NCI-H526 (cell line): ENCODE data around the gene JAZF1.

Experiments
- DNase-seq, 2 experiments: peaks; one replicate each; lab custom pipeline; 2025; lab: John Stamatoyannopoulos, UW

The JAZF1 gene

DNA sequence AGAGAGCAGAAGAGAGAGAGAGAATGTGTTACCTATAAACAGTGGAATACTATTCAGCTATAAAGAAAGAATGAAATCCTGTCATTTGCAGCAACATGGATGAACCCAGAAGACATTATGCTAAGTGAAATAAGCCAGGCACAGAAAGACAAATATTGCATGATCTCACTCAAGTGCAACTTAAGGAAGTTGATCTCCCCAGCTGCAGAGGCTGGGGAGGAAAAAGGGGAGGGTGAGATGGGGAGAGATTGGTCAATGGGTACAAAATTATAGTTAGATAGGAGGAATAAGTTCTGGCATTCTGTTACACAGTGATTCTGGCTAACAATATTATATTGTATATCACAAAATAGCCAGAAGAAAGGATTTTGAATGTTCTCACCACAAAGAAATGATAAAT, 11.2 kb upstream of the JAZF1 start:
- DNase-seq: no peak

DNA sequence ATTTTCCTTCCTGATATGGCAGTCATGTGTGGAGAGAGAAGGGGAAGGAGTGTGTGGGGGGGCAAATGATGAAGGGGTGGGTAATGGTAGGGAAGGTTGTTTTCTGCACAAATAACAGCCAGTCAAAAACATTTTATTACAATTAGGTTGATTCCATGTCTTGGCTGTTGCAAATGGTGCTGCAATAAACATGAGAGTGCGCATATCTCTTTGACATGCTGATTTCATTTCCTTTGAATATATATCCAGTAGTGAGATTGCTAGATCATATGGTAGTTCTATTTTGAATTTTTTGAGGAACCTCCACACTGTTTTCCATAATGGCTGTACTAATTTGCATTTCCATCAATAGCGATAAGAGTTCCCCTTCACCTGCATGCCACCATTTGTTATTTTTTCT, 10.6 kb upstream of the JAZF1 start:
- peak; percentile 86 to 92 for DNase-seq

DNA sequence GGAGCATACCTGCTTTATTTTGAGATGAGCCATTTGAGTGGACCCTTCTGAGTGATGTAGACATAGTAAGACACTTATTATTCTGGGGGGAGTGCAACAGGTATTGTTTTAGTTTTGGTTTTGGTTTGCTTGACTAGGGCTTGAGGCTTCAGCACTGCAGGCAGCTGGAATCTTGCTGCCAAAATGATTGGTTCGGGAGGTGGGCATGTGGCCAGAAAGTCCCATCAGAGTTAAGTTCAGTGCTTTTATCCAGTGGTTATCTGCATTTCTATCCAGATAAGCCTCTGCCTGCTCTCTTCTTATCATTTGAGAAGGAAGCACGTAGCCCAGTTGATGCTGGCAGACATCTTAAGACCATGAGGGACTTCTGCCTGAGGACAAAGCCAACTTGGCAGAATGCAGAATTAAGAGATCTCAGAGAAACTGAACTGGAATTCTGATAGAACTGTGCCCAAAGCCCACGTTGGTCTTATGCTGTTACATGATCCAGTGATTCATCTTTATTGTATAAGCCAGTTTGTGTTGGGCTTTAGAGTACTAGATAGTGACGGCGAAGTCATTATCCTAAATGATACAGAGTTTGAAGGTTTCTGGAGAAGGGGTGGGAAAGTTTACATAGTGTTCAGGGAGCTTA, 9.6 kb upstream of the JAZF1 start:
- DNase-seq: no peak

DNA sequence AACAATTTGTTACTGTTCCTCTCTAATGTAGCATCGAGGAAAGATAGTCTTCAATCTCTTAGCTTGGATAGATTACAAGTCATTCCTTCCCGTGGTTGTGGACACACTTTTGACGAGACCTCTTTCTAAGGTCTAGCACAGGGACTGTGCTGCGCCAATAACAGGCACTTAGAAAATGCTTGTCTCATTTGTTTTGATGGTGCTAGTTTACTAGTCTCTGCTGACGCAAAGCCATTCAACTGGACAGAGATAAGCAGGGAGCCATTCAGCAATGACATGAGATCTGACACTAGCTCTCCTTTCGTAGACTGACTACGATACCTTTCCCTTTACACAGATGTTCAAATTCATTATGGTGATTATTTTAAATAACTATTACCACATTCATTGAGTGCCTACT, 6.4 kb upstream of the JAZF1 start:
- no peak for DNase-seq

DNA sequence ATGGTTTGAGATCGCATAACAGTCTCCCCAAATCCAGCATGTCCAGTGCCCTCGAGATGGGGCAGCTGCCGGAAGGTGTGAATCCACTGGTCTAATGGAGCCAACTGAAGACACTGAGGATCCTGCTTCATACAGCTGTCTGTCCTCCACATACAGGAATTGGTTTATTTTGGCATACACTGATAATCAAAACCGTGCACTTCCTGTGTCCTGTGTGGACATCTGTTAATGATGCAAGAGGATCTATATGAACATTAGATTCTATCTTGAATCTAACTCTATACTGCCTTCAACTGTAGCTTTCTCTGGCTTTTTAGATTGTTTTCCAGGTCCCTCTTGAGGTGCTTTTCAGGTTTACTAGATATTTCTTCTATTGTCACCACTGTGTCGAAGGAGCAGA, 3.0 kb upstream of the JAZF1 start:
- no peak for DNase-seq

DNA sequence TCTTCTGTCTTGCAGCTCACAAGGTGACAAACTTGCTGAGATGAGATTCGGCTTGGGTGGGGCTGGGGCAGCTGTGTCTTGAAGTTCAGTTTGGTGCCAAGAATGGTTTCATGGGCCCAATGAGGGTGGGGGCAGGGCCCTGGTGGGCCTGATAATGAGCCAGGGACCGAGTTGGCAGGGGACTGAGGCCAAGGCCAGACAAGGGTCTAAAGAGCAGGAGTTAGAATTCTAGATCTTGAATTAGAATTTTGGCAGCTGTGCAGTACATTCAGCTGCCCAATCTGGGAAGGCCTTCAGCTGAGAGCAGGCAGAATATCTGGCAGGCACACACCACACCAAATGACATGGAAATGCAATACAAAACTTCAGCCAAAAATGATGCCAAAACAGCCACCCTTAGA, 1.5 kb upstream of the JAZF1 start:
- DNase-seq: no peak

DNA sequence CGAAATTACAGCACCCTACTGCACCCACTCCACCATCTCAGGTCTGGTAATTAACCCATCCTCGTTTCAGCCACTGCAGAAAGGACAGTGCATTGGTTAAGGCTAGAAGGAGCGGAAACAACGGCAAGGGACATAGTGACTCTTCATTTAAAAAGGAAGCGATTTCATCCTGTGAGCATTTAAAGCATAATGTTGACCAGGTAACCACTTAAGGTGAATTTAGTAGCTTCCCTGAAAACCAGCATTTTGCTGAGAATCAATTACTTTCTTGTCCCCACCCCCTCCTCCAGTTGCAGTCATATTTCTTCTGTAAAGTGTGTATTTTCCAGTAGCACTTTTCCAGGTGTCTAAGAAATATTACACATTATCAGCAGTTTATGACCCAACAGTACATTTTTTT, 821 bp upstream of the JAZF1 start:
- DNase-seq: no peak

DNA sequence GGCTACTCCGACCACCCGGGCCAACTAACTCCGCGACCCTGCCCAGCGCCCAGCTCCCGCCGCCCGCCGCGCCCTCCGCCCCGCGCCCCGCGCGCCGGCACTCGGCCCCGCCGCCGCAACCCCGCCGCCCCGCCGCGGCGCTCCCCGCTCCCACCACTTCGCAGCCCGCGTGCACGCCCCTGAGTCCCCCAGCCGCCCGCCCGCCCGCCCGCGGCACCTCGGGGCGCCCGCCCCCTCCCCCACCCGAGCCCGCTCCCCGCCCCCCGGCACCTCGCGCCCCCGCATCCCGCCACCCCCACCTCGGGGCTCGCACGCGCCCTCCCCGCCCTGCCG, 598 bp downstream of the JAZF1 start:
- no peak for DNase-seq

DNA sequence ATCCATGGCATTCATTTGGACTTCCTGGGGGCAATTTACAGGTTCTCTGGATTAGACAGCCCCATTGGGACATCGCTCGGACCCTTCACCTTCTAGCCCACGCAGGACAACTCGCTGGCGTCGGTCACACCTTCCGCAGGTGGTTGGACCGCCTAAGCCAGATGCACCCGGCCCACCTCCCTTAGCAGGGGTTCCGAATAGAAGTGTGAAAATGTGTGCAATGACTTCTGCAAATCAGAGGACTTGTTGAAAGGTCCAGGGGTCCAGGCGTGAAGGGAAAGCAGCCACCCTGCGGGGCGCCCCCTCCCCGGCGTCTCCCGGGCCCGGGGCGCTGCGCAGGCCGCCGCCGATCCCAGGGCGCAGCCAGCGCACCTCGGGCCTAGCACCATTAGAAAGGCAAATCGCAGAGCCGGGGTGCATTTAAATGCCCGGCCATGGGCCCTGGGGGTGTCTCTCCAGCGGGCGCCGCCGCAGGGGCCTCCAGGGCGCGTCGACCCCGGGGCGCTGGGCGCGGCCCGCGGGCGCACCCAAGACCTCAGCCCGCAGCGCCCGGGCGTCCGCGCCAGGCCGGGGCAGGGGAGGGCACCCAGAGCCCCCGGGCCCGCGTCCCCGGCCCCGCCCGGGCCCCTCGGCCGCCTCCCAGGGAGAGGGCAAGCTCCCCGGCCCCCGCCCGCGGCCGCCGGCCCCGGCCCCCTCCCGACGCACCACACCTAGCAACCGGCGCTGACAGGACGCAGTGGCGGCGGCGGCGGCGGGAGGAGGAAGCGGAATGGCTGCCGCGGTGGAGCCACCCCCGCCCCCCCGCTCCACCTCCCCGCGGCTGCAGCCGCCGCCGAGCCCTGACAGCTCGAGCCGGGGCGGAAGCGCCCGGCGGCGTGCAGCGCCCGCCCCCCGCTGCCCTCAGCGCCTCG, 1.2 kb downstream of the JAZF1 start:
- DNase-seq: peak in 1 of 2 experiments; percentile 76

DNA sequence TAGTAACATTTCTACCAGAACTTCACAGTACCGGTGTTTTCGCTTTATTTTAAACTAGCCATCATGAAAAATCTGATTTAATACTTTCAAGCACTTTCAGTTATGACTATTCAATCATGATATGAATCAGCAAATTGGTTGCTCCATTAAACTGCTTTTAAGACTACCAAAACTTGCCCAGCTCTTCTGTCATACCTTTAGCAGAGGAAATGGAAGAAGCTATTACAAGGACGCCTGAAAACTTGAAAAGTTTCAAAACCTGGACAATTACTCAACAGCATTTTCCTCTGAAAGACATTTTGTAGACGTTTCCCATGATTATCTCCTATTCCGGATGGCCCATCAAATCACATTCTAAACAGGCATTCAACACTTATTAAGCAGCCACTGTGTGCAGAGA, 2.0 kb downstream of the JAZF1 start:
- DNase-seq: no peak

DNA sequence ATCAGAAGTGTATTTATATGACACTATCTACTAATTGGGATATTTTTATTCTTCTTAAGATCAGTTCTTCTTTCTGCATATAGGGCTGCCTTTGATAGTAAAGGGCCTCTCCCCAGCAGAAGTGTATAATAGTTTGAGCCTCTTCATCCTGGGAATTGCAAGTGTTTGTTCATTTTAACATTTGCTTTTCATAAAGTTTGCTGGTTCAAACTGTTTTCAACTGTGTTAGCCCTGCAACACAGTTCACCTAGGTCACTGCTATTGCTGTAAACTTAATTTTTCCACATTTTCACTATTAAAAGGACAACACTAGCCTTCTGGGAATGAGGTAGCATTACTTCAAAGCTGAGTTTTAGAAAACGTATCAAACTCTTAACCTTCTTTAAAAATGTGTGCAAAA, 2.8 kb downstream of the JAZF1 start:
- DNase-seq: no peak

DNA sequence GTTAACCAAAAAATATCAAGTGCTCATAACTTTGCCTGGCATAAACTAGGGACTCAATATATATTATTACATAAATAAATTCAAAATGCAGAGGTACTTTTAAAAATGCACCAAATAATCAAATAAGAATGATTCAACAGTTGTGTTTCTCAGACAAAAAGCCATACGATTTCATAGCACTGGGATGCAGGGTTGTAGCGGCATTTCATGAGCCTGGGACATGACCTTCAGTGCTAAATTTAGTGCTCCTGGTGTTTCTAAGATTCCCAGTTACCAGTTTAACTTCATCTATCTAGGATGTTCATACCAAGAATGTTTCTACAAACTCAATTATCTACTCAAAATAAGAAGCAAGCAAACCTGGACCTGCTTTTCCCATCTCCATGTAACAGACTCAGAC, 4.0 kb downstream of the JAZF1 start:
- no peak for DNase-seq

DNA sequence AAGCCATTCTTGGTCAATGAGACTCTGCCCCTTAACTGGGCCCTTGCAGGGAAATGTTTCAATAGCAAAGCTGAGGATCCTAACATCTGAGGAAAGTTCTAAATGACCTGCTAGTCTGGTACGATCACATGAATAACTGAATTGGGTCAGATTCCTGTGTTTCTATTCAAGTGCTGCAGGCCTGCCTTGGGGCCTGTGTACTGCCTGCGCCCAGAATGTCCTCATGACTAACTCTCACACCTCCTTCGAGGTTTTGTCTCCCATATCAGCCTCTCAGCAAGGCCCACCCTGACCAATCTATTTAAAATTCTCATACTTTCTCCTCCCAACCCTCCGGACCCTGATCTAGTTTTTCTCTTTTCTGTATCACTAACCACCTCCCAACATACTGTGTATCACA, 4.4 kb downstream of the JAZF1 start:
- no peak for DNase-seq

DNA sequence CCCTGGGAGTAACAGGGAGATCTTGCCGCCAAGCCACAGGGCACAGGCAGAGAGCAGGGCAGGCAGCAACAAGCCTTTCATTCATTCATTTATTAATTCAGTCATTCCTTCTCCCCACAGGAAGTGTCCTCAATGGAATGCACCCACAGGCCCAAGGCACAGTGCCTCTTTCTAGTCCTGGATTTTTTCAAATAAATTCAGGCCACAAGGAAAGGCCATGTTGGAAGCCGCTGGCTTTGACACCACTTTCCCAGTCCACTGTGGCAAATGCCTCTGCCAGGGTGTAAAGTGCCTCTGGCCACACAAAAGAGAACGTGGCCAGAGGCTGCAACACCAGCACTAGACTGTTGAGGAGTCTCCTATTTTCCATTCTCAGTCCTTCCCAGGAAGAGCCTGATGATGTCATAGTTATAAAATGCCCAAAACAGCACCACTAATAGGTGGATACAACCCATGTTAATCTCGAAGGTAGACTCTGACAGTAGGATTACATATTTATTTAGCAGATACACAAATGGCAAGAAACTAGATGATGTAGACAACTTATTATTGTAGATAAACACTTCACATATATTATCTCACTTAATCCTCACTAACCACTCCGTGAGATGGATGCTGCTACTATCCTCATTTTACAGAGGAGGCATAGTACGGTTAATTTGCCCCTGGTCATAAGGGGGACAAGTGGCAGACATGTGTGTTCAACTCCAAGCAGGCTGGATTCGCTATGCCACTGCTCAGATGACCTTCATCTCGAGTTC, 5.5 kb downstream of the JAZF1 start:
- DNase-seq: no peak

DNA sequence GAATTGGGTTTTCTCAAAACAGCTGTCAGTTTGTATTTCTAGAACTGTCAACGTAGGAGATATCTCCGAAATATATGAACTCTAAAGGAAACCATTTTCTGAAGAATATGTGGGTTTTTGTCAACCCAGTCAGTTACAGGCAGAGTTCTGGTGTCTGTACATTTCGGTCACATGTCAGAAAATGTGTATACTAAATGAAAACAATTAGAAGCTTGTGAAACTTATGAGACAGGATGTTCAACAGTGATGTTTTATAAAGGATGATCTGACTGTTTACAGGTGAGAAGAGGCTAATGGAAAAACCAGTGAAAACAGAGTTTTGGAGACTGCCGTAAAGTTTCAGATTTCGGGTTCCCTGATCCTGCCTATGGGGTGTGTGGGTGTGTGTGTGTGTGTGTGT, 6.2 kb downstream of the JAZF1 start:
- DNase-seq: no peak

DNA sequence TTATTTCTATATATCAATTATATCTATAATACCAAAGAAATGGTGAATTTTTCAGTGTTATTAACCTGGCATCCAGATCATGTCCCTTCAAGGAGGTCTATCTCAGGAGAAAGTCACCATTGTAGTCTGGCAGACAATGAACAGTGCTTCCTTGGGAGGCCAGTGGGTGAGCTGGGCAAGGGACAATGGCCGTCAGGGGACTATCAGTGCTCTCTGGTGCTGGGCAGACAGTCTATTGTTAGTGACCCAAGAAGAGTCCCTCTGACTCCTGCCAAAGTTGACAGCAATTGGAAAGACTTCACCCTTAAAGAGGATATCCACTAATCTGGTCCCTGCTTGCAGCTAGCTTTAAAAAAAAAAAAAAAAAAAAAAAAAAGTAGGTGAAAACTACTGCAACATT, 7.1 kb downstream of the JAZF1 start:
- no peak for DNase-seq

DNA sequence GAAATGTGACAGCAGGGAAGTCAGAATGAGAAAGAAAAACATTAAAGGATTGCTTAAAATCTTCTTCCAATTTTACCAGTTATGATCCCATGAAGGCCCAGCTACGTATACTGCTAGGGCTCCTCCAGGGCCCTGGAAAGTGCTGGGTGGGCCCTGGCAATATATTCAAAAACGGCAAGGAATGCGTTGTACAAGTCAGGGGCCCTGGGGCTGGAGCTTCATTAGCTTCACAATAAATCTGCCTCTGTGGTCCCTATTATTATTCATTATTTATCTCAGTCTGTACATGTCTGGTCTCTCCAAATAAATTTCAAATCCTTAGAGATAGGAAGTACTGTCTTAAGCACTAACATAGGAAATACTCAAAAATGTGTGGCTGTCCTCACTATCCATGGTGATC, 7.6 kb downstream of the JAZF1 start:
- no peak for DNase-seq

DNA sequence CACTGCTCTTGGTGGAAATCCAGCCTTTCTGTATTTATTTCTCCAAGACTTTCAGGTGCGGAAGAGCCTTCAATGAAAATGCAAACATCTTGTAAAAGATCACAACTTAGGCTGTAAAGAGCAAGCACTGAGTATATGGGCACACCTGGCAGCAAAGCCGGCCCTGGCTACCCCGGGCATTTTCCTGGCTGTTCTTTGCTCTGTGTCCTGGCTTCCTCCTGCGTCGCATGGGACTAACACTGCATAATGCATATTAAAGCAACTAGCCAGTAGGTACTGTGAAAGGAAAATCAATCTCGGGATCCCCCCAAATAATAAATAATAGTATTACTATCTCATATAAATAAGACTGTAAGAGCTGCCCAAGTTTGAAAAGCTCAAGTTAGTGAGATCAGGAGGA, 9.9 kb downstream of the JAZF1 start:
- no peak for DNase-seq

DNA sequence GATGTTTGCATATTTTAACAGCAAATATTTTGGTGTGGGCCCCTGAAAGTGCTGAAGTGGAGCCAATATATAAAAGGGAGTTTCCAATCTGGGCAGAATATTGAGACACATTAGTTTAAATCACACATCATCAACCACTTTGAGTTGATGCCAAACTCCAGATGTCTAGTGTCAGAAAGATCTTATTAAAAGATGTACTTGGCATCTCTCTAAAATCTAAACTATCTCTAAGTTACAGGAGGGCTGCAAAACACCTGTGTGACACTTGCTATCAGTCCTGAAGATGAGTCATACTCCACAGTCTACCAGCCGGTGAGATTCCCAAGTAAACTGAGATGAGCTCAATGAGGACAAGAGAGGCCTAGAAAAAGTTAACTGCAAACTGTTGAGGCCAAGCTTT, 11.4 kb downstream of the JAZF1 start:
- DNase-seq: no peak

DNA sequence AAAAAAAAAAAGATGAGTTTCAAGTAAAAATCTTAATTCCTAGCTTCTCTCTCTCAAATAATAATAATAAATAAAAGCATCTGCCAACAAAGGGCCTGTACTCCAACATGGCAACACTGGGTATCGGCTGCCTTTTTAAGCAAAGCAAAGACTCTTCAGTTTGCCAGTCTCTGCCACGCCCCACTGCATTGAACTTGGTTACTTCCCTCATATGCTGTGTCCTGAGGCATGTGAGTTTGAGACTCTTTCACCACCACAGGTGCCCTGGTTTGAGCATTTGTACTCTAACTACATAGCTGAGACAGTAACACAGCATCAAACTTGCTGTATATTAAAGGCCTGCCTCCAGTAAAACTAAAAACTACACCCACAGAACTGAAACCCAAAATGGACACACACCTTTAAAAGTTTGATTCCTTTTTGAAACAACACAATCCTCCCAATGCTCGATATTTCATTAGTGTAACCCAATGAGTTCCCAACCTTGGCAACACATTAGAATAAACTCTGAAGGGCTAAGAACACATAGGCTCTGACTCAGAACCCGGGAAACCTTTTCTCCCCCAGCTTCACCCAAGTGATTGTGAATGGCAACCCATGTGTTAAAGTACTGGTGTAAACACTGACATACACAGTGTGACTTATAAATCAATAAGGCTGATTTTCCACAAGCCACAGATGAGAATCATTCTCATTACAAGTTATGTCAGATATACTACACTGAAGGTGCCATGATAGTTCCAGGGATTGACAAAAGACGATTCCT, 12.0 kb downstream of the JAZF1 start:
- DNase-seq: no peak

DNA sequence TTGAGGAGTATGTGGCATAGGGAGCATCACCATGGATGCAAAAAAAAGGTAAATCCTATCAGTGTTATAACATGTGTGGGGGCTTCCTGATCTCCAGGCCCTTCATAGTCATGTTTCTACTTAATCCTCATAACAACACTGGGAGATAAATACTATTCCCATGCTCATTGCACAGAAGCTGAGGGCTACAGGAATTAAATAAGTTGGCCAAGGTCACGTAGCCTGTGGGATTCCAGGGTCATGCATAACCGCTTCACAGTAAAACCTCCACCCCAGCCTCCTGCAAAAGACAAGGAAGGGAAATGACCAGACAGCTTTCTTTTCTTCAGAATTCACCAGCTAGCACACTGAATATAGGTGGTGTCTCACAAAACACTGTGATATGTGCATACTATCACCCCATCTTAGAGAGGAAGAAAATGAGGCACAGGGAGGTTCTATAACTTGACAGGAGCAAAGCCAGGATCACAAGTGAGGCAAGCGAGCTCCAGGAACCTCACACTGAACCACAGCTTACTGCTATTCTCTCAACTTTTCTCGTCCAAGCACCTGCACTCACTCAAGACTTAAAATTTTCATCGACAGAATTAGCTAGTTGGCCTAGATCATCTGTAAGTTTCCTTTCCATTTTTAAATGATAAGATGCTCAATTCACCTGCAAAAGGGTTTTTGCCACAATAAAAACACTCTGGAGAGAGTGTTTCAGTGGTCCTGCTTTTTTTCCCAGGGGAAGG, 13.4 kb downstream of the JAZF1 start:
- DNase-seq: no peak
